Duodenal mucosa (tissue), 2 donors: ENCODE results near the gene PAX9.

Experiments
- H3K27ac ChIP-seq: one replicate; pipeline ENCODE4 v1.7.0; 2013; ENCODE audit warnings: low read depth, low read length
- H3K27me3 ChIP-seq, 2 donors: one replicate each; pipeline ENCODE4 v1.7.0; 2013; ENCODE audit warnings: low read length in 2 of 2, control low read depth in 1 of 2; ENCODE audit not compliant: insufficient read depth in 2 of 2, control insufficient read depth in 1 of 2
- H3K36me3 ChIP-seq, 2 donors: one replicate each; pipeline ENCODE4 v1.7.0; 2013; ENCODE audit warnings: low read length in 2 of 2, control low read depth in 1 of 2; ENCODE audit not compliant: insufficient read depth in 2 of 2, control insufficient read depth in 1 of 2
- H3K4me1 ChIP-seq, 2 donors: one replicate each; pipeline ENCODE4 v1.7.0; 2013; ENCODE audit warnings: low read length in 2 of 2, control low read depth in 1 of 2; ENCODE audit not compliant: insufficient read depth in 2 of 2, control insufficient read depth in 1 of 2
- H3K4me3 ChIP-seq, 2 donors: one replicate each; pipeline ENCODE4 v1.7.0; 2013; ENCODE audit warnings: low read length in 2 of 2, low read depth in 1 of 2
- H3K9ac ChIP-seq, 2 donors: one replicate each; pipeline ENCODE4 v1.7.0; 2013; ENCODE audit warnings: low read length in 2 of 2, low read depth in 1 of 2
- H3K9me3 ChIP-seq, 2 donors: one replicate each; pipeline ENCODE4 v1.7.0; 2013; ENCODE audit warnings: low read length in 2 of 2, control low read depth in 1 of 2; ENCODE audit not compliant: control insufficient read depth in 1 of 2

Gene PAX9

DNA sequence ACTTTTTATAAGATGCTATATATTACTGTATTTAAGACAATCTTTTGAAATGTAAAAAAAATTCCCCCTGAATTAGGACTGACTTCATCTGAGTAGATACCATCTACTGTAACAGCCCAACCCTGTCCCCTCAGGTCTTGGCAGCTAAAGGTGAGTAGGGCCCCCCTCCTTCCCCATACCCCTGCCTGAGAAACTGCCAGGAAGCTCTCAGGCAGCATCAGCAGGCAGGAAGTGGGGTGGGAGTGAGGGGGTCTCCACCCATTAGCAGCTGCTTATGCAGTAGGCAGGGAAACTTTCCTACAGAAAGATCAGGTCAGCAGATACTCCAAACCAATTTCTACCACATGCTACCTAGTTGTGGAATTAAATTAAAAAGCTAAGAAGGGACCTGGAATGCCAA lies 62.5 kb downstream of the PAX9 start:
- Histone ChIP-seq H3K9me3 (no peaks in the 10 kb centered on the region), H3K27ac (no peak overlapping the region), H3K9ac (no peak overlapping the region), H3K4me3 (no peak overlapping the region), H3K36me3 (no peaks in the 10 kb centered on the region), H3K27me3 (no peaks in the 10 kb centered on the region), H3K4me1 (no peaks in the 10 kb centered on the region)

DNA sequence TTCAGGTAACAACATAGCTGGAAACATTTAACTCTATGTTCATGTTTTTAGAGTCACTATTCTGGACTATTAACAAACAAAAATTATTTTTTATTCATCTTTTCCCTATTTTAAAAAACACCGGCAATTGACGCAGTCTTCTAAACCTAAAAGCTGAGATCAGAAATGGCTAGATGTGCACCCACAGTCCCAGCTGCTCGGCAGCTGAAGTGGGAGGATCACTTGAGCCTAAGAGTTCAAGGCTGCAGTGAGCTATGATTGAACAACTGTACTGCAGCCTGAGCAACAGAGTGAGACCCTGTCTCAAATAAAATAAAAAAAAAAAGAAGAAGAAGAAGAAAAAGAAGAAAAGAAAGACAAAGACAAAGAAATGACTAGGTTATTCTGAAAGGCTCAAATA lies 64.5 kb downstream of the PAX9 start:
- Histone ChIP-seq H3K27ac (no peak overlapping the region), H3K9me3 (no peaks in the 10 kb centered on the region), H3K9ac (no peak overlapping the region), H3K36me3 (no peaks in the 10 kb centered on the region), H3K4me3 (no peak overlapping the region), H3K4me1 (no peaks in the 10 kb centered on the region), H3K27me3 (no peaks in the 10 kb centered on the region)
